Suprapubic skin (tissue), 3 donors: ENCODE data around the gene ACSS3.

Source experiments
- EP300 ChIP-seq: sonication (generic); formaldehyde crosslinking; IDR thresholded peaks from one replicate; pipeline ENCODE4 v1.6.1; 2017; ENCODE audit warnings: antibody characterized with exemption
- POLR2A ChIP-seq, 2 donors: fragments of 450-650 bp; IDR thresholded peaks; one replicate each; pipeline ENCODE4 v1.6.1; 2017; ENCODE audit warnings: antibody characterized with exemption in 2 of 2, mild to moderate bottlenecking in 2 of 2, moderate library complexity in 2 of 2
- TF ChIP-seq, protein P1 (sequence below), 2 donors: fragments of 200-600 bp in 1 of 2; fragments of 450-650 bp in 1 of 2; sonication (generic) in 1 of 2; IDR thresholded peaks; one replicate each; pipeline ENCODE4 v1.5.1; 2016 to 2019; ENCODE audit warnings: antibody characterized with exemption in 2 of 2, mild to moderate bottlenecking in 1 of 2, moderate library complexity in 1 of 2

DNA sequence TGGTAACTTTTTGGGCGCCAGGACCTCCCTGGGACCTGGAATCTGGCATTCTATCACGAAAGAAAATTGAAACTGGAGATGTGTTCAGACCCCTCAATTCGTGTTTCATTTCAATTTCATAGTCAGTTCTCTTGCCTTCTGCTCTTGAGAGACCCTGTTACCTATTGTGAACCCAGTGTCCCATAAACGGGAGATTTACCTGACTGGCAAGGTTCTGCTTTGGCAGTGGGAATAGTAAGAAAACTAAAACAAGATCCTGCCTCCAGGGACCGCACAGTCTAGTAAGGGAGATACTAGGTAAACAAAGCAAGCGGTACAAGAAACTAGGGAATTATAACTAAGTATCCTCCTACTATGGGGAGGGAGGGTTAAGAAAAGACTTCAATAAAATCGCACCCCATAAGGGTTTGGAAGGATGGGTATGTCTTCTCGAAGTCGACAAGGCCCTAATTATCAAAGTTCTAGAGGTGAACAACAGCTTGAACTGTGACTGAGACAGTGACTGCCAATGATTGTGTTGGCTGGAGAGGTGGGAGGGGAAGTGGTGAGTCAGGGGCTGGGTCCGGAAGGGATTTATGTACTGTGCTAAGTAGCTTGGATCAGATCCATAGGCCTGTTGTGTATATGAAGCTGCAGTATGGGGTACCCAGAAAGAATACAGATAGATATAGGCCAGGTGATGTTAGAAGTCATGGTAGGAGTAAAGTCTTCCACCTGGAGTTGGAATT lies 754 bp downstream of the ACSS3 start:
- TF ChIP-seq, protein P1, sequence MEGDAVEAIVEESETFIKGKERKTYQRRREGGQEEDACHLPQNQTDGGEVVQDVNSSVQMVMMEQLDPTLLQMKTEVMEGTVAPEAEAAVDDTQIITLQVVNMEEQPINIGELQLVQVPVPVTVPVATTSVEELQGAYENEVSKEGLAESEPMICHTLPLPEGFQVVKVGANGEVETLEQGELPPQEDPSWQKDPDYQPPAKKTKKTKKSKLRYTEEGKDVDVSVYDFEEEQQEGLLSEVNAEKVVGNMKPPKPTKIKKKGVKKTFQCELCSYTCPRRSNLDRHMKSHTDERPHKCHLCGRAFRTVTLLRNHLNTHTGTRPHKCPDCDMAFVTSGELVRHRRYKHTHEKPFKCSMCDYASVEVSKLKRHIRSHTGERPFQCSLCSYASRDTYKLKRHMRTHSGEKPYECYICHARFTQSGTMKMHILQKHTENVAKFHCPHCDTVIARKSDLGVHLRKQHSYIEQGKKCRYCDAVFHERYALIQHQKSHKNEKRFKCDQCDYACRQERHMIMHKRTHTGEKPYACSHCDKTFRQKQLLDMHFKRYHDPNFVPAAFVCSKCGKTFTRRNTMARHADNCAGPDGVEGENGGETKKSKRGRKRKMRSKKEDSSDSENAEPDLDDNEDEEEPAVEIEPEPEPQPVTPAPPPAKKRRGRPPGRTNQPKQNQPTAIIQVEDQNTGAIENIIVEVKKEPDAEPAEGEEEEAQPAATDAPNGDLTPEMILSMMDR (IDR thresholded peaks at IDR 0.05): no peak
- no peak for TF ChIP-seq EP300
- no peak for TF ChIP-seq POLR2A (IDR thresholded peaks at IDR 0.05)
